GM19463 (cell line): Measurements from ENCODE around the gene MN1.

Experiments
- ATAC-seq: cut with Tn5 transposase; IDR thresholded peaks from one replicate; pipeline ENCODE4 v1.9.1; 2021; ENCODE audit warnings: mild to moderate bottlenecking, moderate library complexity; ENCODE audit not compliant: unreplicated experiment

The MN1 gene

GRCh38 chr22:27719036-27719347, 82.6 kb downstream of the MN1 start:
- no peak for ATAC-seq

- no peak for ATAC-seq
Measured at GRCh38 chr22:27718186-27719035, 83.1 kb downstream of the MN1 start.

- ATAC-seq = no peak
Measured at GRCh38 chr22:27717094-27717493, 84.5 kb downstream of the MN1 start.

- ATAC-seq = no peak
Measured at GRCh38 chr22:27716074-27716473, 85.5 kb downstream of the MN1 start.

GRCh38 chr22:27715106-27715505, 86.5 kb downstream of the MN1 start:
- ATAC-seq = no peak

GRCh38 chr22:27714068-27714467, 87.5 kb downstream of the MN1 start:
- ATAC-seq = no peak

- ATAC-seq = no peak
Measured at GRCh38 chr22:27713461-27713860, 88.1 kb downstream of the MN1 start.

- ATAC-seq = no peak
Measured at GRCh38 chr22:27711756-27712155, 89.8 kb downstream of the MN1 start.

GRCh38 chr22:27711012-27711411, 90.5 kb downstream of the MN1 start:
- ATAC-seq = no peak

GRCh38 chr22:27709919-27710675, 91.5 kb downstream of the MN1 start:
- no peak for ATAC-seq

- ATAC-seq = no peak
Measured at GRCh38 chr22:27706489-27706888, 95.1 kb downstream of the MN1 start.

- no peak for ATAC-seq
Measured at GRCh38 chr22:27705408-27706080, 96.0 kb downstream of the MN1 start.

GRCh38 chr22:27704581-27704980, 97.0 kb downstream of the MN1 start:
- ATAC-seq = no peak

- ATAC-seq = no peak
Measured at GRCh38 chr22:27699383-27700019, 102.1 kb downstream of the MN1 start.

- no peak for ATAC-seq
Measured at GRCh38 chr22:27698813-27699212, 102.7 kb downstream of the MN1 start.
